ENCODE data around the gene SLC25A42.

GRCh38 chr19:19107654-19108053 lies 43.9 kb downstream of the SLC25A42 start:
- no peak for TF ChIP-seq POLR2A (IDR thresholded peaks at IDR 0.05; ENCODE audit: low read depth, low read length)
- no peak for TF ChIP-seq POLR2AphosphoS5 (IDR thresholded peaks at IDR 0.05; ENCODE audit: low read depth, low read length)

Data from GM12892 (cell line).